WTC11 (cell line): Measurements from ENCODE around the gene GIPC2. TPM values are rescaled to one million over a fixed set of nuclear protein-coding genes. Genes with fewer than 3 reads are reported as not detected.

Source experiments
- ATAC-seq: fragments of 200-7000 bp; cut with Tn5 transposase; 2 replicates; pipeline ENCODE4 v1.10.0; 2021; ENCODE audit warnings: mild to moderate bottlenecking, moderate library complexity
- CTCF ChIA-PET: fragments of 300-600 bp; sonication (Branson Sonifier 250); formaldehyde crosslinking; loops from one replicate; lab custom pipeline; 2021; ENCODE audit warnings: antibody characterized with exemption; lab: Charles Lee
- POLR2A ChIA-PET: fragments of 350-600 bp; sonication (Branson Sonifier 250); formaldehyde crosslinking; loops from one replicate; lab custom pipeline; 2021; ENCODE audit warnings: antibody characterized with exemption; lab: Charles Lee
- DNase-seq: peaks from one replicate; pipeline ENCODE4 v3.0.0; 2021; ENCODE audit warnings: low spot score
- H3K27ac Mint-ChIP-seq: 2 replicates; pipeline ENCODE4 v1.8.0; 2021; ENCODE audit warnings: mixed read lengths
- H3K27me3 Mint-ChIP-seq: 2 replicates; pipeline ENCODE4 v1.8.0; 2021; ENCODE audit warnings: low read depth, mild to moderate bottlenecking, moderate library complexity, mixed read lengths
- H3K36me3 Mint-ChIP-seq: 2 replicates; pipeline ENCODE4 v1.8.0; 2021; ENCODE audit warnings: mixed read lengths
- H3K4me1 Mint-ChIP-seq: 2 replicates; pipeline ENCODE4 v1.8.0; 2022; ENCODE audit warnings: mixed read lengths
- H3K4me3 Mint-ChIP-seq: 2 replicates; pipeline ENCODE4 v1.8.0; 2021; ENCODE audit warnings: mild to moderate bottlenecking, moderate library complexity, mixed read lengths
- H3K9me3 Mint-ChIP-seq: 2 replicates; pipeline ENCODE4 v1.8.0; 2021; ENCODE audit warnings: mixed read lengths
- AR ChIP-seq: fragments of 250-450 bp; sonication (Bioruptor Pico); IDR thresholded peaks from 2 replicates; pipeline ENCODE4 v1.9.0; 2021; ENCODE audit warnings: mild to moderate bottlenecking
- ATF1 ChIP-seq: sonication (generic); formaldehyde crosslinking; IDR thresholded peaks from 2 replicates; pipeline ENCODE4 v1.8.1; 2023; ENCODE audit warnings: mild to moderate bottlenecking, moderate library complexity, missing genetic modification reagents
- ELF4 ChIP-seq: sonication (generic); formaldehyde crosslinking; IDR thresholded peaks from 2 replicates; pipeline ENCODE4 v1.8.1; 2022; ENCODE audit warnings: low read depth, mild to moderate bottlenecking, moderate library complexity, missing genetic modification reagents
- ERG ChIP-seq: fragments of 250-450 bp; sonication (Bioruptor Pico); IDR thresholded peaks from 2 replicates; pipeline ENCODE4 v1.8.0; 2021; ENCODE audit warnings: mild to moderate bottlenecking
- SP1 ChIP-seq: sonication (generic); formaldehyde crosslinking; conservative IDR thresholded peaks from 2 replicates; pipeline ENCODE4 v1.8.1; 2022; ENCODE audit warnings: missing genetic modification reagents
- TEAD4 ChIP-seq: sonication (generic); formaldehyde crosslinking; IDR thresholded peaks from 2 replicates; pipeline ENCODE4 v1.8.0; 2022; ENCODE audit warnings: mild to moderate bottlenecking, missing genetic modification reagents
- ZBTB43 ChIP-seq: sonication (generic); formaldehyde crosslinking; IDR thresholded peaks from 2 replicates; pipeline ENCODE4 v1.8.1; 2023; ENCODE audit warnings: mild to moderate bottlenecking, missing genetic modification reagents
- ZMAT4 ChIP-seq: fragments of 250-450 bp; sonication (Bioruptor Pico); IDR thresholded peaks from 2 replicates; pipeline ENCODE4 v1.9.0; 2021; ENCODE audit warnings: mild to moderate bottlenecking
- ZNF121 ChIP-seq: sonication (generic); formaldehyde crosslinking; IDR thresholded peaks from 2 replicates; pipeline ENCODE4 v1.8.0; 2023; ENCODE audit warnings: missing genetic modification reagents
- ZNF396 ChIP-seq: fragments of 250-450 bp; sonication (Bioruptor Pico); IDR thresholded peaks from 2 replicates; pipeline ENCODE4 v1.8.0; 2021; ENCODE audit warnings: mild to moderate bottlenecking, moderate library complexity, borderline replicate concordance
- total RNA-seq: library from RNA; stranded (reverse); gene quantifications from 3 replicates; pipeline ENCODE4 v1.2.3, GENCODE V29; 2021
- TF ChIP-seq, protein P1 (sequence below): sonication (generic); formaldehyde crosslinking; IDR thresholded peaks from 2 replicates; pipeline ENCODE4 v1.8.1; 2023; ENCODE audit warnings: mild to moderate bottlenecking, missing genetic modification reagents, borderline replicate concordance
- TF ChIP-seq, protein P2 (sequence below): sonication (generic); formaldehyde crosslinking; IDR thresholded peaks from 2 replicates; pipeline ENCODE4 v1.8.1; 2022; ENCODE audit warnings: low read depth, mild to moderate bottlenecking, moderate library complexity, missing genetic modification reagents, borderline replicate concordance
- TF ChIP-seq, protein P3 (sequence below): sonication (generic); formaldehyde crosslinking; IDR thresholded peaks from 2 replicates; pipeline ENCODE4 v1.8.0; 2022; ENCODE audit warnings: missing genetic modification reagents

GIPC2 gene
- total RNA-seq, 1 experiment from 2014 or later = 0.83 TPM

GRCh38 chr1:78136680-78137079 lies 90.9 kb downstream of the GIPC2 start:
- POLR2A ChIA-PET = no interaction called here

GRCh38 chr1:78141531-78142231 lies 95.9 kb downstream of the GIPC2 start:
- DNase-seq (no peak), ATAC-seq (no peak)
- ChIA-PET POLR2A (no interaction called here), CTCF (no interaction called here)
- Mint-ChIP-seq H3K4me1 (no peaks in the 10 kb centered on the region), H3K27me3 (peaks cover 15% of the 10 kb centered on the region), H3K9me3 (no peaks in the 10 kb centered on the region), H3K4me3 (no peak overlapping the region), H3K36me3 (no peaks in the 10 kb centered on the region), H3K27ac (no peak overlapping the region)
- TF ChIP-seq ERG (CRISPR knock-in tag) = no peak
- TF ChIP-seq, protein P1, sequence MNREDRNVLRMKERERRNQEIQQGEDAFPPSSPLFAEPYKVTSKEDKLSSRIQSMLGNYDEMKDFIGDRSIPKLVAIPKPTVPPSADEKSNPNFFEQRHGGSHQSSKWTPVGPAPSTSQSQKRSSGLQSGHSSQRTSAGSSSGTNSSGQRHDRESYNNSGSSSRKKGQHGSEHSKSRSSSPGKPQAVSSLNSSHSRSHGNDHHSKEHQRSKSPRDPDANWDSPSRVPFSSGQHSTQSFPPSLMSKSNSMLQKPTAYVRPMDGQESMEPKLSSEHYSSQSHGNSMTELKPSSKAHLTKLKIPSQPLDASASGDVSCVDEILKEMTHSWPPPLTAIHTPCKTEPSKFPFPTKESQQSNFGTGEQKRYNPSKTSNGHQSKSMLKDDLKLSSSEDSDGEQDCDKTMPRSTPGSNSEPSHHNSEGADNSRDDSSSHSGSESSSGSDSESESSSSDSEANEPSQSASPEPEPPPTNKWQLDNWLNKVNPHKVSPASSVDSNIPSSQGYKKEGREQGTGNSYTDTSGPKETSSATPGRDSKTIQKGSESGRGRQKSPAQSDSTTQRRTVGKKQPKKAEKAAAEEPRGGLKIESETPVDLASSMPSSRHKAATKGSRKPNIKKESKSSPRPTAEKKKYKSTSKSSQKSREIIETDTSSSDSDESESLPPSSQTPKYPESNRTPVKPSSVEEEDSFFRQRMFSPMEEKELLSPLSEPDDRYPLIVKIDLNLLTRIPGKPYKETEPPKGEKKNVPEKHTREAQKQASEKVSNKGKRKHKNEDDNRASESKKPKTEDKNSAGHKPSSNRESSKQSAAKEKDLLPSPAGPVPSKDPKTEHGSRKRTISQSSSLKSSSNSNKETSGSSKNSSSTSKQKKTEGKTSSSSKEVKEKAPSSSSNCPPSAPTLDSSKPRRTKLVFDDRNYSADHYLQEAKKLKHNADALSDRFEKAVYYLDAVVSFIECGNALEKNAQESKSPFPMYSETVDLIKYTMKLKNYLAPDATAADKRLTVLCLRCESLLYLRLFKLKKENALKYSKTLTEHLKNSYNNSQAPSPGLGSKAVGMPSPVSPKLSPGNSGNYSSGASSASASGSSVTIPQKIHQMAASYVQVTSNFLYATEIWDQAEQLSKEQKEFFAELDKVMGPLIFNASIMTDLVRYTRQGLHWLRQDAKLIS = no peak
- TF ChIP-seq, protein P2, sequence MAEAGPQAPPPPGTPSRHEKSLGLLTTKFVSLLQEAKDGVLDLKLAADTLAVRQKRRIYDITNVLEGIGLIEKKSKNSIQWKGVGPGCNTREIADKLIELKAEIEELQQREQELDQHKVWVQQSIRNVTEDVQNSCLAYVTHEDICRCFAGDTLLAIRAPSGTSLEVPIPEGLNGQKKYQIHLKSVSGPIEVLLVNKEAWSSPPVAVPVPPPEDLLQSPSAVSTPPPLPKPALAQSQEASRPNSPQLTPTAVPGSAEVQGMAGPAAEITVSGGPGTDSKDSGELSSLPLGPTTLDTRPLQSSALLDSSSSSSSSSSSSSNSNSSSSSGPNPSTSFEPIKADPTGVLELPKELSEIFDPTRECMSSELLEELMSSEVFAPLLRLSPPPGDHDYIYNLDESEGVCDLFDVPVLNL (CRISPR knock-in tag) = no peak

More at GRCh38 chr1:78136680-78137079, 90.9 kb downstream of the GIPC2 start:
- H3K4me3 Mint-ChIP-seq = no peak overlapping the region
- H3K9me3 Mint-ChIP-seq = no peaks in the 10 kb centered on the region
- ATAC-seq (no peak), DNase-seq (no peak)
- no peak overlapping the region for H3K27ac Mint-ChIP-seq
- no peaks in the 10 kb centered on the region; the same call in 1 of the 2 replicates for H3K27me3 Mint-ChIP-seq
- CTCF ChIA-PET = interaction anchor here (1.2 kb wide), 1 partner anchor 197 kb away, joined by 3 read pairs; no protein-coding TSS in a partner anchor
- H3K4me1 Mint-ChIP-seq = no peaks in the 10 kb centered on the region
- TF ChIP-seq ELF4 (CRISPR knock-in tag) (no peak), ZNF121 (no peak), AR (CRISPR knock-in tag) (no peak), ZMAT4 (CRISPR knock-in tag) (no peak), ZBTB43 (no peak), ATF1 (no peak), ZNF396 (CRISPR knock-in tag) (no peak), TEAD4 (no peak), SP1 (CRISPR knock-in tag) (no peak)
- TF ChIP-seq, protein P3, sequence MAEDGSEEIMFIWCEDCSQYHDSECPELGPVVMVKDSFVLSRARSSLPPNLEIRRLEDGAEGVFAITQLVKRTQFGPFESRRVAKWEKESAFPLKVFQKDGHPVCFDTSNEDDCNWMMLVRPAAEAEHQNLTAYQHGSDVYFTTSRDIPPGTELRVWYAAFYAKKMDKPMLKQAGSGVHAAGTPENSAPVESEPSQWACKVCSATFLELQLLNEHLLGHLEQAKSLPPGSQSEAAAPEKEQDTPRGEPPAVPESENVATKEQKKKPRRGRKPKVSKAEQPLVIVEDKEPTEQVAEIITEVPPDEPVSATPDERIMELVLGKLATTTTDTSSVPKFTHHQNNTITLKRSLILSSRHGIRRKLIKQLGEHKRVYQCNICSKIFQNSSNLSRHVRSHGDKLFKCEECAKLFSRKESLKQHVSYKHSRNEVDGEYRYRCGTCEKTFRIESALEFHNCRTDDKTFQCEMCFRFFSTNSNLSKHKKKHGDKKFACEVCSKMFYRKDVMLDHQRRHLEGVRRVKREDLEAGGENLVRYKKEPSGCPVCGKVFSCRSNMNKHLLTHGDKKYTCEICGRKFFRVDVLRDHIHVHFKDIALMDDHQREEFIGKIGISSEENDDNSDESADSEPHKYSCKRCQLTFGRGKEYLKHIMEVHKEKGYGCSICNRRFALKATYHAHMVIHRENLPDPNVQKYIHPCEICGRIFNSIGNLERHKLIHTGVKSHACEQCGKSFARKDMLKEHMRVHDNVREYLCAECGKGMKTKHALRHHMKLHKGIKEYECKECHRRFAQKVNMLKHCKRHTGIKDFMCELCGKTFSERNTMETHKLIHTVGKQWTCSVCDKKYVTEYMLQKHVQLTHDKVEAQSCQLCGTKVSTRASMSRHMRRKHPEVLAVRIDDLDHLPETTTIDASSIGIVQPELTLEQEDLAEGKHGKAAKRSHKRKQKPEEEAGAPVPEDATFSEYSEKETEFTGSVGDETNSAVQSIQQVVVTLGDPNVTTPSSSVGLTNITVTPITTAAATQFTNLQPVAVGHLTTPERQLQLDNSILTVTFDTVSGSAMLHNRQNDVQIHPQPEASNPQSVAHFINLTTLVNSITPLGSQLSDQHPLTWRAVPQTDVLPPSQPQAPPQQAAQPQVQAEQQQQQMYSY (CRISPR knock-in tag) = no peak
- no peaks in the 10 kb centered on the region for H3K36me3 Mint-ChIP-seq
